Airway epithelial cell (primary cell): Measurements from ENCODE around the gene CYYR1. TPM values are rescaled to one million over a fixed set of nuclear protein-coding genes. Genes with fewer than 3 reads are reported as not detected.

Experiments
- total RNA-seq: library from RNA; depleted of rRNA; stranded (reverse); fragments of >200 nt; gene quantifications from 2 replicates; pipeline ENCODE4 v1.2.3, GENCODE V29; 2015

Gene CYYR1
- 3.2 and 4.9 TPM in 2 replicates for total RNA-seq

GRCh38 chr21:26572702-26573381 lies at the start of gene CYYR1:
Gene CYYR1 (minus strand): TSS chr21:26573286. CDS start chr21:26572940, 346 bp downstream.

